SK-N-SH (cell line): Measurements from ENCODE around the gene EXOC4. TPM values are rescaled to one million over a fixed set of nuclear protein-coding genes. Genes with fewer than 3 reads are reported as not detected.

Experiments
- CTCF ChIA-PET: fragments of 300-600, 350-600 bp; formaldehyde crosslinking; extraction: SDS; loops from one replicate; lab custom pipeline; 2021; lab: Yijun Ruan, JAX
- POLR2A ChIA-PET: fragments of 350-600 bp; sonication (Branson Sonifier 250); formaldehyde crosslinking; extraction: SDS; loops from one replicate; lab custom pipeline; 2020; ENCODE audit warnings: antibody characterized with exemption, inconsistent platforms; lab: Yijun Ruan, JAX
- DNase-seq: peaks from one replicate; pipeline ENCODE4 v3.0.0; 2012
- H2AFZ ChIP-seq: fragments of 200-600 bp; sonication (generic); 2 replicates; pipeline ENCODE4 v1.8.1; 2016; ENCODE audit warnings: antibody characterized with exemption, mild to moderate bottlenecking, low read depth
- H3F3A ChIP-seq: fragments of 200-600 bp; sonication (generic); replicated peaks from 2 replicates; pipeline ENCODE3; 2016; ENCODE audit warnings: antibody characterized with exemption, mild to moderate bottlenecking; ENCODE audit not compliant: insufficient read depth
- H3K27ac ChIP-seq, 2 experiments: fragments of 200-500 bp in 1 of 2; fragments of 200-600 bp in 1 of 2; sonication (Bioruptor generic) in 1 of 2; sonication (generic), shearing (Covaris generic) in 1 of 2; 2 replicates each; pipeline versions ENCODE4 v1.5.1 to v1.6.1; 2014 to 2016; ENCODE audit warnings: low read depth in 2 of 2, inconsistent platforms in 1 of 2, low read length in 1 of 2, mild to moderate bottlenecking in 1 of 2, mixed read lengths in 1 of 2
- H3K27me3 ChIP-seq: fragments of 200-600 bp; sonication (generic), shearing (Covaris generic); 2 replicates; pipeline ENCODE4 v1.6.1; 2016; ENCODE audit warnings: mixed run types; ENCODE audit not compliant: insufficient read depth
- H3K36me3 ChIP-seq, 2 experiments: fragments of 200-500 bp in 1 of 2; fragments of 200-600 bp in 1 of 2; sonication (Bioruptor generic) in 1 of 2; sonication (generic) in 1 of 2; replicated peaks in 1 of 2; 2 replicates each; pipeline versions ENCODE3 to v1.5.1; 2014 to 2016; ENCODE audit warnings: low read length in 1 of 2, mild to moderate bottlenecking in 1 of 2; ENCODE audit not compliant: insufficient read depth in 2 of 2, control insufficient read depth in 1 of 2
- H3K4me1 ChIP-seq, 2 experiments: fragments of 200-500 bp in 1 of 2; fragments of 200-600 bp in 1 of 2; sonication (Bioruptor generic) in 1 of 2; sonication (generic), shearing (Covaris generic) in 1 of 2; 2 replicates each; pipeline versions ENCODE4 v1.5.1 to v1.6.1; 2014 to 2016; ENCODE audit warnings: low read depth in 1 of 2, low read length in 1 of 2, mixed run types in 1 of 2; ENCODE audit not compliant: insufficient read depth in 2 of 2, control insufficient read depth in 1 of 2
- H3K4me2 ChIP-seq: fragments of 200-600 bp; sonication (generic), shearing (Covaris generic); 2 replicates; pipeline ENCODE4 v1.6.1; 2017; ENCODE audit warnings: mixed run types
- H3K4me3 ChIP-seq, 2 experiments: fragments of 200-500 bp in 1 of 2; fragments of 200-600 bp in 1 of 2; sonication (Bioruptor generic) in 1 of 2; sonication (generic), shearing (Covaris generic) in 1 of 2; 2 replicates each; pipeline versions ENCODE4 v1.5.1 to v1.8.1; 2014 to 2016; ENCODE audit warnings: low read depth in 2 of 2, inconsistent platforms in 1 of 2, low read length in 1 of 2, mild to moderate bottlenecking in 1 of 2, mixed read lengths in 1 of 2, moderate library complexity in 1 of 2
- H3K79me2 ChIP-seq: fragments of 200-600 bp; sonication (generic); 2 replicates; pipeline ENCODE4 v1.8.1; 2017; ENCODE audit warnings: mild to moderate bottlenecking; ENCODE audit not compliant: insufficient read depth
- H3K9ac ChIP-seq: fragments of 200-600 bp; sonication (generic); 2 replicates; pipeline ENCODE4 v1.6.1; 2017; ENCODE audit warnings: mixed run types
- H3K9me2 ChIP-seq: fragments of 200-600 bp; sonication (generic); 2 replicates; pipeline ENCODE4 v1.6.1; 2017; ENCODE audit warnings: mixed run types
- H3K9me3 ChIP-seq: fragments of 200-600 bp; sonication (generic); 2 replicates; pipeline ENCODE4 v1.6.1; 2017; ENCODE audit warnings: mixed run types, mild to moderate bottlenecking, moderate library complexity
- H4K20me1 ChIP-seq: fragments of 200-600 bp; sonication (generic); 2 replicates; pipeline ENCODE4 v1.6.1; 2017; ENCODE audit warnings: mild to moderate bottlenecking, mixed run types; ENCODE audit not compliant: insufficient read depth
- CHD2 ChIP-seq: fragments of 150-350 bp; IDR thresholded peaks from 2 replicates; pipeline ENCODE4 v1.6.1; 2018; ENCODE audit warnings: low read length; ENCODE audit not compliant: partially characterized antibody
- ELF1 ChIP-seq: IDR thresholded peaks from 2 replicates; pipeline ENCODE4 v1.4.0; 2012
- EP300 ChIP-seq, 2 experiments: IDR thresholded peaks; 2 replicates each; pipeline versions ENCODE4 v1.4.0 to v1.6.1; 2012; ENCODE audit warnings: borderline replicate concordance in 1 of 2, low read depth in 1 of 2, low read length in 1 of 2
- FOXM1 ChIP-seq: IDR thresholded peaks from 2 replicates; pipeline ENCODE4 v1.4.0; 2012; ENCODE audit warnings: low read depth, mild to moderate bottlenecking
- NFIC ChIP-seq: IDR thresholded peaks from 2 replicates; pipeline ENCODE4 v1.4.0; 2012; ENCODE audit warnings: borderline replicate concordance
- NRF1 ChIP-seq: IDR thresholded peaks from 2 replicates; pipeline ENCODE4 v1.6.1; 2012; ENCODE audit warnings: low read depth, mild to moderate bottlenecking, low read length
- RAD21 ChIP-seq: IDR thresholded peaks from 2 replicates; pipeline ENCODE4 v1.6.1; 2012; ENCODE audit warnings: mild to moderate bottlenecking, low read length
- RFX5 ChIP-seq: IDR thresholded peaks from 2 replicates; pipeline ENCODE4 v1.6.1; 2012; ENCODE audit warnings: mild to moderate bottlenecking, improper control_type of control experiment, low read length
- RXRA ChIP-seq: IDR thresholded peaks from 2 replicates; pipeline ENCODE4 v1.4.0; 2012; ENCODE audit warnings: low read depth, mild to moderate bottlenecking, borderline replicate concordance
- SIN3A ChIP-seq: IDR thresholded peaks from 2 replicates; pipeline ENCODE4 v1.6.1; 2012; ENCODE audit warnings: low read depth, mild to moderate bottlenecking, low read length, moderate library complexity, borderline replicate concordance
- TAF1 ChIP-seq: IDR thresholded peaks from 2 replicates; pipeline ENCODE4 v1.6.1; 2012; ENCODE audit warnings: low read depth, mild to moderate bottlenecking, low read length, moderate library complexity, borderline replicate concordance
- TEAD4 ChIP-seq: IDR thresholded peaks from 2 replicates; pipeline ENCODE4 v1.4.0; 2012; ENCODE audit warnings: mild to moderate bottlenecking, borderline replicate concordance; ENCODE audit not compliant: insufficient read depth
- USF2 ChIP-seq: fragments of 150-350 bp; IDR thresholded peaks from 2 replicates; pipeline ENCODE4 v1.6.1; 2017; ENCODE audit warnings: antibody characterized with exemption, low read length, low read depth, borderline replicate concordance
- WGBS: methylation state at CpG from one replicate; pipeline ENCODE4 v1.1.6; 2017; ENCODE audit warnings: low lambda C conversion rate; 5-methylcytosine and 5-hydroxymethylcytosine counted together
- polyA plus RNA-seq, 3 experiments: library from polyadenylated mRNA; depleted of rRNA; stranded (reverse); fragments of >200 nt; gene quantifications; 2 replicates each; pipeline ENCODE4 v1.2.3, GENCODE V29; 2012
- TF ChIP-seq, protein P1 (sequence below): IDR thresholded peaks from 2 replicates; pipeline ENCODE4 v1.4.0; 2012; ENCODE audit warnings: low read depth
- TF ChIP-seq, protein P2 (sequence below): fragments of 200-600 bp; sonication (generic); IDR thresholded peaks from 2 replicates; pipeline ENCODE4 v1.6.1; 2017; ENCODE audit warnings: antibody characterized with exemption, mild to moderate bottlenecking, moderate library complexity
- TF ChIP-seq, protein P3 (sequence below): IDR thresholded peaks from 2 replicates; pipeline ENCODE4 v1.4.0; 2012; ENCODE audit warnings: low read depth, borderline replicate concordance

EXOC4 gene
- polyA plus RNA-seq, 1 of the 3 experiments (the other 2 are of a cell fraction): 37.3 TPM

GRCh38 chr7:133540096-133540860, 287.4 kb downstream of the EXOC4 start:
- no peak for DNase-seq
- WGBS: 81% methylated on average over 1 of the region's 1 CpG
- TF ChIP-seq RFX5: no peak
- no peak for TF ChIP-seq TEAD4
- no peak for TF ChIP-seq ELF1
- TF ChIP-seq SIN3A: no peak
- TF ChIP-seq, protein P1, sequence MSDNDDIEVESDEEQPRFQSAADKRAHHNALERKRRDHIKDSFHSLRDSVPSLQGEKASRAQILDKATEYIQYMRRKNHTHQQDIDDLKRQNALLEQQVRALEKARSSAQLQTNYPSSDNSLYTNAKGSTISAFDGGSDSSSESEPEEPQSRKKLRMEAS: no peak
- TF ChIP-seq NRF1: no peak
- no peak for TF ChIP-seq EP300 (IDR thresholded peaks at IDR 0.05; ENCODE audit: borderline replicate concordance in 1 of 2, low read depth in 1 of 2, low read length in 1 of 2)
- TF ChIP-seq, protein P2, sequence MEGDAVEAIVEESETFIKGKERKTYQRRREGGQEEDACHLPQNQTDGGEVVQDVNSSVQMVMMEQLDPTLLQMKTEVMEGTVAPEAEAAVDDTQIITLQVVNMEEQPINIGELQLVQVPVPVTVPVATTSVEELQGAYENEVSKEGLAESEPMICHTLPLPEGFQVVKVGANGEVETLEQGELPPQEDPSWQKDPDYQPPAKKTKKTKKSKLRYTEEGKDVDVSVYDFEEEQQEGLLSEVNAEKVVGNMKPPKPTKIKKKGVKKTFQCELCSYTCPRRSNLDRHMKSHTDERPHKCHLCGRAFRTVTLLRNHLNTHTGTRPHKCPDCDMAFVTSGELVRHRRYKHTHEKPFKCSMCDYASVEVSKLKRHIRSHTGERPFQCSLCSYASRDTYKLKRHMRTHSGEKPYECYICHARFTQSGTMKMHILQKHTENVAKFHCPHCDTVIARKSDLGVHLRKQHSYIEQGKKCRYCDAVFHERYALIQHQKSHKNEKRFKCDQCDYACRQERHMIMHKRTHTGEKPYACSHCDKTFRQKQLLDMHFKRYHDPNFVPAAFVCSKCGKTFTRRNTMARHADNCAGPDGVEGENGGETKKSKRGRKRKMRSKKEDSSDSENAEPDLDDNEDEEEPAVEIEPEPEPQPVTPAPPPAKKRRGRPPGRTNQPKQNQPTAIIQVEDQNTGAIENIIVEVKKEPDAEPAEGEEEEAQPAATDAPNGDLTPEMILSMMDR: no peak

GRCh38 chr7:133542209-133542780, 289.4 kb downstream of the EXOC4 start:
- Histone ChIP-seq H3K79me2 (no peaks in the 10 kb centered on the region), H3F3A (no peaks in the 10 kb centered on the region), H3K27me3 (no peaks in the 10 kb centered on the region), H3K4me1 (peaks cover 3 to 48% of the 10 kb centered on the region in 2 experiments; a peak in 3 of 4 replicates), H2AFZ (no peak overlapping the region), H3K27ac (peak overlapping the region in 1 of 2 experiments; percentile 97; a peak in 2 of 4 replicates), H3K9me3 (no peaks in the 10 kb centered on the region), H3K9ac (no peak overlapping the region), H3K9me2 (no peaks in the 10 kb centered on the region), H3K4me2 (no peak overlapping the region), H3K4me3 (no peak overlapping the region), H4K20me1 (no peaks in the 10 kb centered on the region), H3K36me3 (peaks cover 0 to 5% of the 10 kb centered on the region in 2 experiments)
- POLR2A ChIA-PET: no interaction called here
- DNase-seq: no peak
- no peak for TF ChIP-seq USF2
- TF ChIP-seq EP300 (IDR thresholded peaks at IDR 0.05; ENCODE audit: borderline replicate concordance in 1 of 2, low read depth in 1 of 2, low read length in 1 of 2): no peak
- no peak for TF ChIP-seq RXRA
- TF ChIP-seq ELF1: no peak
- TF ChIP-seq FOXM1: no peak
- TF ChIP-seq RAD21: no peak
- TF ChIP-seq TAF1: no peak
- TF ChIP-seq RFX5: no peak
- no peak for TF ChIP-seq NFIC
- no peak for TF ChIP-seq TEAD4
- no peak for TF ChIP-seq CHD2
- TF ChIP-seq, protein P3, sequence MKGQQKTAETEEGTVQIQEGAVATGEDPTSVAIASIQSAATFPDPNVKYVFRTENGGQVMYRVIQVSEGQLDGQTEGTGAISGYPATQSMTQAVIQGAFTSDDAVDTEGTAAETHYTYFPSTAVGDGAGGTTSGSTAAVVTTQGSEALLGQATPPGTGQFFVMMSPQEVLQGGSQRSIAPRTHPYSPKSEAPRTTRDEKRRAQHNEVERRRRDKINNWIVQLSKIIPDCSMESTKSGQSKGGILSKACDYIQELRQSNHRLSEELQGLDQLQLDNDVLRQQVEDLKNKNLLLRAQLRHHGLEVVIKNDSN: no peak
- CTCF ChIA-PET: interaction anchor here (0.8 to 1.8 kb wide), 3 partner anchors 37 to 474 kb away, joined by 3 to 10 read pairs (median 5); no protein-coding TSS in a partner anchor

More at GRCh38 chr7:133540096-133540860, 287.4 kb downstream of the EXOC4 start:
- Histone ChIP-seq H4K20me1 (no peaks in the 10 kb centered on the region), H3K36me3 (peaks cover 0 to 11% of the 10 kb centered on the region in 2 experiments), H3K9me3 (no peaks in the 10 kb centered on the region), H3K4me1 (peaks cover 3 to 44% of the 10 kb centered on the region in 2 experiments; a peak in 3 of 4 replicates), H3F3A (no peaks in the 10 kb centered on the region), H3K4me3 (no peak overlapping the region), H3K9me2 (no peaks in the 10 kb centered on the region), H3K27ac (peak overlapping the region in 1 of 2 experiments; percentile 64; a peak in 1 of 4 replicates), H3K9ac (no peak overlapping the region), H3K27me3 (no peaks in the 10 kb centered on the region), H2AFZ (no peak overlapping the region), H3K79me2 (no peaks in the 10 kb centered on the region), H3K4me2 (no peak overlapping the region)
- CTCF ChIA-PET: interaction anchor here (1.1 to 1.4 kb wide), 2 partner anchors 12 to 202 kb away, joined by 3 read pairs; no protein-coding TSS in a partner anchor
- POLR2A ChIA-PET: no interaction called here
